Nephron progenitor cell (in vitro differentiated cells): ENCODE data around the gene MAPK12.
A peak's percentile ranks its signal among the peaks of the same experiment; 100 is the strongest.

Experiments
- DNase-seq: peaks from one replicate; pipeline ENCODE4 v3.0.0; 2021
- H3K27ac Mint-ChIP-seq: 2 replicates; pipeline ENCODE4 v1.8.0; 2021; ENCODE audit warnings: mild to moderate bottlenecking, moderate library complexity, mixed read lengths
- H3K27me3 Mint-ChIP-seq: 2 replicates; pipeline ENCODE4 v1.8.0; 2021; ENCODE audit warnings: mild to moderate bottlenecking, low read depth, mixed read lengths; ENCODE audit not compliant: poor library complexity
- H3K36me3 Mint-ChIP-seq: 2 replicates; pipeline ENCODE4 v1.8.0; 2021; ENCODE audit warnings: low read depth, mixed read lengths
- H3K4me1 Mint-ChIP-seq: 2 replicates; pipeline ENCODE4 v1.8.0; 2021; ENCODE audit warnings: mixed read lengths
- H3K4me3 Mint-ChIP-seq: 2 replicates; pipeline ENCODE4 v1.8.0; 2021; ENCODE audit warnings: mild to moderate bottlenecking, moderate library complexity, mixed read lengths
- H3K9me3 Mint-ChIP-seq: 2 replicates; pipeline ENCODE4 v1.8.0; 2021; ENCODE audit warnings: mild to moderate bottlenecking, moderate library complexity, mixed read lengths
- CTCF ChIP-seq: fragments of 200-600 bp; sonication (generic); IDR thresholded peaks from 2 replicates; pipeline ENCODE4 v1.5.0; 2021; ENCODE audit warnings: antibody characterized with exemption

The MAPK12 gene

GRCh38 chr22:50261615-50262459 is at the start of gene MAPK12:
Gene MAPK12 (minus strand): TSS chr22:50261683. CDS start chr22:50261509, 174 bp downstream.
- no peaks in the 10 kb centered on the region for H3K36me3 Mint-ChIP-seq
- peaks cover 12% of the 10 kb centered on the region for H3K27me3 Mint-ChIP-seq
- no peak within 1 kb of the TSS for H3K27ac Mint-ChIP-seq
- H3K9me3 Mint-ChIP-seq, result no peaks in the 10 kb centered on the region
- TF ChIP-seq CTCF, result no peak
- DNase-seq, result peak; percentile 81
- H3K4me1 Mint-ChIP-seq, result peaks cover 40% of the 10 kb centered on the region
- H3K4me3 Mint-ChIP-seq, result peak within 1 kb of the TSS; percentile 75

GRCh38 chr22:50310949-50311444 is 49.5 kb upstream of the MAPK12 start:
- peaks cover 40% of the 10 kb centered on the region for H3K4me1 Mint-ChIP-seq
- no peaks in the 10 kb centered on the region for H3K9me3 Mint-ChIP-seq
- H3K27ac Mint-ChIP-seq, result no peak overlapping the region
- DNase-seq, result no peak
- H3K36me3 Mint-ChIP-seq, result no peaks in the 10 kb centered on the region
- H3K4me3 Mint-ChIP-seq, result no peak overlapping the region
- H3K27me3 Mint-ChIP-seq, result peaks cover 6% of the 10 kb centered on the region
- no peak for TF ChIP-seq CTCF

GRCh38 chr22:50310031-50310722 is 48.7 kb upstream of the MAPK12 start:
- TF ChIP-seq CTCF, result no peak
- no peak for DNase-seq
- no peak overlapping the region for H3K4me3 Mint-ChIP-seq

GRCh38 chr22:50309601-50309991 is 48.1 kb upstream of the MAPK12 start:
- Mint-ChIP-seq H3K27me3 (peaks cover 3% of the 10 kb centered on the region), H3K27ac (no peak overlapping the region), H3K4me1 (peaks cover 48% of the 10 kb centered on the region), H3K36me3 (no peaks in the 10 kb centered on the region), H3K9me3 (no peaks in the 10 kb centered on the region), H3K4me3 (no peak overlapping the region)
- no peak for DNase-seq
- no peak for TF ChIP-seq CTCF

More at GRCh38 chr22:50310031-50310722, 48.7 kb upstream of the MAPK12 start:
- Mint-ChIP-seq H3K36me3 (no peaks in the 10 kb centered on the region), H3K27me3 (peaks cover 3% of the 10 kb centered on the region), H3K4me1 (peaks cover 44% of the 10 kb centered on the region), H3K9me3 (no peaks in the 10 kb centered on the region), H3K27ac (no peak overlapping the region)

- Mint-ChIP-seq H3K4me1 (peaks cover 48% of the 10 kb centered on the region), H3K27me3 (peaks cover 3% of the 10 kb centered on the region), H3K9me3 (no peaks in the 10 kb centered on the region), H3K4me3 (peak overlapping the region; percentile 66), H3K27ac (peak overlapping the region; percentile 33), H3K36me3 (no peaks in the 10 kb centered on the region)
- no peak for DNase-seq
- no peak for TF ChIP-seq CTCF
Measured at GRCh38 chr22:50308986-50309600, 47.6 kb upstream of the MAPK12 start.
